Parathyroid adenoma (tissue), 2 donors: Measurements from ENCODE around the gene DCP2.

ENCODE experiments used
- H2AFZ ChIP-seq: fragments of 300-600 bp; sonication (generic); one replicate; pipeline ENCODE4 v1.7.0; 2017; ENCODE audit warnings: antibody characterized with exemption, mild to moderate bottlenecking
- H3K27ac ChIP-seq: fragments of 300-600 bp; sonication (generic); one replicate; pipeline ENCODE4 v1.7.0; 2017
- H3K27me3 ChIP-seq: fragments of 300-600 bp; sonication (generic); one replicate; pipeline ENCODE4 v1.7.0; 2017; ENCODE audit warnings: low read length; ENCODE audit not compliant: control insufficient read depth, insufficient read depth
- H3K36me3 ChIP-seq: fragments of 300-600 bp; sonication (generic); one replicate; pipeline ENCODE4 v1.7.0; 2017; ENCODE audit warnings: low read length; ENCODE audit not compliant: control insufficient read depth, insufficient read depth
- H3K4me1 ChIP-seq: fragments of 300-600 bp; sonication (generic); one replicate; pipeline ENCODE4 v1.7.0; 2017; ENCODE audit warnings: control low read depth
- H3K4me2 ChIP-seq: fragments of 300-600 bp; sonication (generic); one replicate; pipeline ENCODE4 v1.7.0; 2017; ENCODE audit warnings: low read length
- H3K4me3 ChIP-seq: fragments of 300-600 bp; sonication (generic); one replicate; pipeline ENCODE4 v1.7.0; 2017; ENCODE audit warnings: low read depth, low read length
- H3K79me2 ChIP-seq: fragments of 300-600 bp; sonication (generic); one replicate; pipeline ENCODE4 v1.7.0; 2017; ENCODE audit warnings: control low read depth
- H3K9ac ChIP-seq: fragments of 300-600 bp; sonication (generic); one replicate; pipeline ENCODE4 v1.7.0; 2017; ENCODE audit warnings: mild to moderate bottlenecking
- H3K9me3 ChIP-seq: fragments of 300-600 bp; sonication (generic); one replicate; pipeline ENCODE4 v1.7.0; 2017; ENCODE audit warnings: low read length; ENCODE audit not compliant: control insufficient read depth
- CTCF ChIP-seq: fragments of 300-600 bp; sonication (generic); IDR thresholded peaks from one replicate; pipeline ENCODE4 v1.7.0; 2017; ENCODE audit warnings: antibody characterized with exemption, mild to moderate bottlenecking
- donor health status: primary hyperparathyroidism.

DCP2 gene

GRCh38 chr5:112976432-112977309 lies at the start of gene DCP2:
TSS of gene DCP2 (plus strand) at chr5:112976798. CDS start at chr5:112976934, 136 bp downstream.
- Histone ChIP-seq H3K79me2 (peaks cover 32% of the 10 kb centered on the region), H3K9ac (peak within 1 kb of the TSS; percentile 51), H3K4me2 (peak within 1 kb of the TSS; percentile 76), H2AFZ (peak within 1 kb of the TSS; percentile 94), H3K27ac (peak within 1 kb of the TSS; percentile 83), H3K4me1 (peaks cover 6% of the 10 kb centered on the region), H3K27me3 (no peaks in the 10 kb centered on the region), H3K9me3 (no peaks in the 10 kb centered on the region), H3K4me3 (peak within 1 kb of the TSS; percentile 83), H3K36me3 (no peaks in the 10 kb centered on the region)
- TF ChIP-seq CTCF: no peak

DNA sequence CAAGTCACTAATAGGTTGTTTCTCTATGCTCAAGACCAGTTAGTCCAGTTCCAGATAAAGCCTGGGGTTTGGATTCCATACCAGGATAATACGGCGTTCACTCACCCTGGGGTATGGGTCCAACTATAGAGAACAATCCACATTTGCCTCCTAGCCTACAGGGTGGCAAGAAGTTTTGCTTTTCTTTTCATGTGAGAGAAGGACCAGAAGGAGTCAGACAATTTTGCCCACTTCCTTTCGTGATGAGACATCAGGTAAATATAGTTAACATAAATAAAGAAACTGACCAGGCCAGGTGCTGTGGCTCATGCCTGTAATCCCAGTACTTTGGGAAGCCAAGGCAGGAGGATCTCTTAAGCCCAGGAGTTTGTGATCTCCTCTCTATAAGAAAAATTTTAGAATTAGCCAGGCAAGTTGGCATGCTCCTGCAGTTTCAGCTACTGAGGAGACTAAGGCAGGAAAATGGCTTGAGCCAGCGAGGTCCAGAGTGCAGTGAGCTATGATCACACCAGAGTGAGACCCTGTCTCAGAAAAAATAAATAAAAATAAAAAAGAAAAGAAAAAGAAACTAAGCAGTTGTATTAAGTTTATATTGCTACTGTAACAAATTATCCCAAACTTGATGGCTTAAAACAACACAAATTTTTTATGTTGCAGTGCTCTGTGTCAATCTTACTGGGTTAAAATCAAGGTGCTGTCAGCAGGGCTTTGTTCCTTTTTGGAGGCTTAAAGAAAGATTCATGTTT lies 47.1 kb upstream of the DCP2 start:
- H3K4me3 ChIP-seq: no peak overlapping the region
- no peak overlapping the region for H3K9ac ChIP-seq
- H3K9me3 ChIP-seq: no peaks in the 10 kb centered on the region
- no peak overlapping the region for H2AFZ ChIP-seq
- no peak overlapping the region for H3K4me2 ChIP-seq
- no peaks in the 10 kb centered on the region for H3K79me2 ChIP-seq
- no peaks in the 10 kb centered on the region for H3K4me1 ChIP-seq
- no peak overlapping the region for H3K27ac ChIP-seq
- H3K27me3 ChIP-seq: no peaks in the 10 kb centered on the region
- H3K36me3 ChIP-seq: no peaks in the 10 kb centered on the region
- TF ChIP-seq CTCF: no peak

DNA sequence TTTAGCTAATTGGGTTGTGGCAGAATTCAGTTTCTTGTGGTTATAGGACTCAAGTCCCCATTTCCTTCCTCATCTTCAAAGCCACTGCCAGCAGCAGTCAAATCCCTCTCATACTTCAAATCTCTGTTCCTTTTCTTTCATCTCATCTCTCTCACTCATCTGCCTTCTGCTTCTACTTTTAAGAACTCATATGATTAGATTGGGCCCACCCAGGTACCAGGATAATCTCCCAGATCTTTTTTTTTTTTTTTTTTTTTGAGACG lies 46.6 kb upstream of the DCP2 start:
- no peak for TF ChIP-seq CTCF
- no peak overlapping the region for H3K27ac ChIP-seq
- H3K27me3 ChIP-seq: no peaks in the 10 kb centered on the region

GRCh38 chr5:112931473-112931872 lies 45.1 kb upstream of the DCP2 start:
- no peak for TF ChIP-seq CTCF
- Histone ChIP-seq H3K4me3 (no peak overlapping the region), H3K27me3 (no peaks in the 10 kb centered on the region), H3K36me3 (no peaks in the 10 kb centered on the region), H3K4me1 (no peaks in the 10 kb centered on the region), H3K4me2 (no peak overlapping the region), H3K79me2 (no peaks in the 10 kb centered on the region), H3K9ac (no peak overlapping the region), H2AFZ (no peak overlapping the region), H3K27ac (no peak overlapping the region), H3K9me3 (no peaks in the 10 kb centered on the region)

More for the DNA sequence above, 46.6 kb upstream of the DCP2 start:
- Histone ChIP-seq H3K9ac (no peak overlapping the region), H3K4me1 (no peaks in the 10 kb centered on the region), H3K4me2 (no peak overlapping the region), H3K4me3 (no peak overlapping the region), H2AFZ (no peak overlapping the region), H3K36me3 (no peaks in the 10 kb centered on the region), H3K9me3 (no peaks in the 10 kb centered on the region), H3K79me2 (no peaks in the 10 kb centered on the region)
